Omental fat pad (tissue), 4 donors: ENCODE data around the gene DOCK4. TPM values are rescaled to one million over a fixed set of nuclear protein-coding genes. Genes with fewer than 3 reads are reported as not detected.
A peak's percentile ranks its signal among the peaks of the same experiment; 100 is the strongest.
"Not testable (repeated sequence)": the region's sequence is repeated elsewhere in the genome, so short reads cannot be mapped to it uniquely, and the experiment has no call there.

Experiments
- ATAC-seq: fragments of 150-250 bp; one replicate; pipeline ENCODE4 v1.9.1; 2016; ENCODE audit warnings: mild to moderate bottlenecking, moderate library complexity; ENCODE audit not compliant: low FRiP score
- DNase-seq: peaks from one replicate; pipeline ENCODE4 v3.0.0-alpha.2; 2019; ENCODE audit warnings: low spot score
- total RNA-seq, 4 donors: library from RNA; depleted of rRNA; stranded (reverse); fragments of >200 nt; gene quantifications; one replicate each; pipeline ENCODE4 v1.1.0, GENCODE V29; 2016
- TF ChIP-seq, protein P1 (sequence below), 3 donors: fragments of 450-650 bp; IDR thresholded peaks; one replicate each; pipeline ENCODE4 v1.5.1; 2016 to 2017; ENCODE audit warnings: antibody characterized with exemption in 3 of 3, mild to moderate bottlenecking in 3 of 3, moderate library complexity in 2 of 3

DOCK4 gene
- 10 to 100 TPM; 47.5 to 86.9 (median 59.7) TPM for total RNA-seq

GRCh38 chr7:112206238-112206990, at the start of gene DOCK4, which contains the start of gene ZNF277:
Gene DOCK4 (minus strand): TSS chr7:112206399. CDS start chr7:112206138, 261 bp downstream.
Gene ZNF277 (plus strand): TSS chr7:112206695. CDS start chr7:112206717, 22 bp downstream.
- ATAC-seq, result peak; percentile 98

GRCh38 chr7:112255388-112255720, 49.2 kb upstream of the DOCK4 start:
- no peak for DNase-seq
- TF ChIP-seq, protein P1, sequence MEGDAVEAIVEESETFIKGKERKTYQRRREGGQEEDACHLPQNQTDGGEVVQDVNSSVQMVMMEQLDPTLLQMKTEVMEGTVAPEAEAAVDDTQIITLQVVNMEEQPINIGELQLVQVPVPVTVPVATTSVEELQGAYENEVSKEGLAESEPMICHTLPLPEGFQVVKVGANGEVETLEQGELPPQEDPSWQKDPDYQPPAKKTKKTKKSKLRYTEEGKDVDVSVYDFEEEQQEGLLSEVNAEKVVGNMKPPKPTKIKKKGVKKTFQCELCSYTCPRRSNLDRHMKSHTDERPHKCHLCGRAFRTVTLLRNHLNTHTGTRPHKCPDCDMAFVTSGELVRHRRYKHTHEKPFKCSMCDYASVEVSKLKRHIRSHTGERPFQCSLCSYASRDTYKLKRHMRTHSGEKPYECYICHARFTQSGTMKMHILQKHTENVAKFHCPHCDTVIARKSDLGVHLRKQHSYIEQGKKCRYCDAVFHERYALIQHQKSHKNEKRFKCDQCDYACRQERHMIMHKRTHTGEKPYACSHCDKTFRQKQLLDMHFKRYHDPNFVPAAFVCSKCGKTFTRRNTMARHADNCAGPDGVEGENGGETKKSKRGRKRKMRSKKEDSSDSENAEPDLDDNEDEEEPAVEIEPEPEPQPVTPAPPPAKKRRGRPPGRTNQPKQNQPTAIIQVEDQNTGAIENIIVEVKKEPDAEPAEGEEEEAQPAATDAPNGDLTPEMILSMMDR (IDR thresholded peaks at IDR 0.05), result no peak
- no peak for ATAC-seq

More at GRCh38 chr7:112206238-112206990, at the start of gene DOCK4, which contains the start of gene ZNF277:
- peak; percentile 98 for DNase-seq
- TF ChIP-seq, protein P1 (IDR thresholded peaks at IDR 0.05), result no peak

DNA sequence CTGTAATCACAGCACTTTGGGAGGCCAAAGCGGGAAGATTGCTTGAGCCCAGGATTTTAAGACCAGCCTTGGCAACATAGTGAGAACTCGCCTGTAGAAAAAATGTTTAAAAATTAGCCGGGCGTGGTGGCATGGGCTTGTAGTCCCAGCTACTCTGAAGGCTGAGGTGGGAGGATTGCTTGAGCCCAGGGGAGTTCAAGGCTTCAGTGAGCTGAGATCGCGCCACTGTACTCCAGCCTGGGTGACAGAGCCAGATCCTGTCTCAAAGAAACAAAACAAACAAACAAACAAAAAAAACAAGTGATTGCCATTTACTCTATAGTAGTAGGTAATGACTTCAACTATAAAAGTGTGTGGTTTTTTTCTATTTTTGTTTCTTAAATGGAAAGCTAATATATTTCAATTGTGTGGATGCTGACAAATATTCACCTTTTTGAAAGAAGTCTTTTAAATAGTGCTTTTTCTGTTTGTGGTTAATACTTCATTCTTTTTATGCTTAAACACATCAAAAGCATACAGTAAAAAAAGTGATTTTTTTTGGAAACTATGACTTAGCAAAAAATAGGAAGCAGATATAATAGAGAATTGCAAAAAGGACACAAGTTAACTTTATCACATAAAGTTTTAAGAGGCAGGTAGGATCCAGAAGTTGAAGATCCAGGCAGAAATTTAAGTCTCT, 48.6 kb upstream of the DOCK4 start:
- no peak for DNase-seq
- no peak for ATAC-seq
- TF ChIP-seq, protein P1 (IDR thresholded peaks at IDR 0.05), result no peak

DNA sequence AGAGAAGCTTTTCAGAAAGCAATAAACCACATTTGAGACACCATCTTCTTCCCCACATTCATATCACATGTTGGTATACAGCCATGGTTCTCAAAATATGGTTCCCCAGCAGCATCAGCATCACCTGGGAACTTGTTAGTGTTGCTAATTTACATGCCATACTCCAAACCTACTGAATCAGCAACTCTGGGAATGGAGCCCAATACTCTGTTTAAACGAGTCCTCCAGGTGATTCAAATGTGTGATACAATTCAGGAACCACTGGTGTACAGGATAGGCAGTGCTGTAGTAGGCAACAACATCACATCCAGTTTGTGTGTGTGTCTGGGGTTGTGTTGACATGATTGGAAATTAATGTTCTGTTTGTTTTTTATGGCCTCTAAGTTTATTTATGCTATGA, 48.0 kb upstream of the DOCK4 start:
- ATAC-seq (no peak), DNase-seq (no peak)
- TF ChIP-seq, protein P1 (IDR thresholded peaks at IDR 0.05), result no peak

DNA sequence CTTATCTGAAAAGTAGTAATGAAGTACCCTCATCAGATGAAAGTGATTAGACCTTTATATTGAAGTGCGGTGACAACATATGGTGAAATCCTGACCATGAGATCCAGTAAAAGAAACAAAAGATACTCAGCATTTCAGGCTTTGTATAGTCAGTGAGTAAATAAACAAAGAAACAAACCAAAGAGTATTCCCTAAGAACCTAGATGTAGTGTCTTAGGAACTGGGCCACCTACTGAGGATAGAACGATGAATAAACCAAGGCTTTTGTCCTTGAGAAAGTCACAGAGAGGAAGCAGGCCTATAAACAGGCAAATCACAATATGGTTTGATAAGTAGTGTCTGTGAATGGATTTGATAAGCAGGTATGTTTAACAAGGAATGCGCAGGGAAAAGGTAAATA, 46.5 kb upstream of the DOCK4 start:
- ATAC-seq, result no peak
- TF ChIP-seq, protein P1 (IDR thresholded peaks at IDR 0.05), result no peak
- DNase-seq, result no peak

- TF ChIP-seq, protein P1 (IDR thresholded peaks at IDR 0.05), result no peak
- ATAC-seq (no peak), DNase-seq (no peak)
Measured at GRCh38 chr7:112252141-112252540, 45.9 kb upstream of the DOCK4 start.

- not testable (repeated sequence) for ATAC-seq, DNase-seq
Measured at GRCh38 chr7:112249967-112250366, 43.8 kb upstream of the DOCK4 start.
